Measurements from ENCODE around the gene MARK1. TPM values are rescaled to one million over a fixed set of nuclear protein-coding genes. Genes with fewer than 3 reads are reported as not detected.

Gene MARK1
- total and polyA plus RNA-seq, 2 of the 13 experiments (the other 11 are each of a cell fraction or from before 2014, with no cell fraction given), result not detected

DNA sequence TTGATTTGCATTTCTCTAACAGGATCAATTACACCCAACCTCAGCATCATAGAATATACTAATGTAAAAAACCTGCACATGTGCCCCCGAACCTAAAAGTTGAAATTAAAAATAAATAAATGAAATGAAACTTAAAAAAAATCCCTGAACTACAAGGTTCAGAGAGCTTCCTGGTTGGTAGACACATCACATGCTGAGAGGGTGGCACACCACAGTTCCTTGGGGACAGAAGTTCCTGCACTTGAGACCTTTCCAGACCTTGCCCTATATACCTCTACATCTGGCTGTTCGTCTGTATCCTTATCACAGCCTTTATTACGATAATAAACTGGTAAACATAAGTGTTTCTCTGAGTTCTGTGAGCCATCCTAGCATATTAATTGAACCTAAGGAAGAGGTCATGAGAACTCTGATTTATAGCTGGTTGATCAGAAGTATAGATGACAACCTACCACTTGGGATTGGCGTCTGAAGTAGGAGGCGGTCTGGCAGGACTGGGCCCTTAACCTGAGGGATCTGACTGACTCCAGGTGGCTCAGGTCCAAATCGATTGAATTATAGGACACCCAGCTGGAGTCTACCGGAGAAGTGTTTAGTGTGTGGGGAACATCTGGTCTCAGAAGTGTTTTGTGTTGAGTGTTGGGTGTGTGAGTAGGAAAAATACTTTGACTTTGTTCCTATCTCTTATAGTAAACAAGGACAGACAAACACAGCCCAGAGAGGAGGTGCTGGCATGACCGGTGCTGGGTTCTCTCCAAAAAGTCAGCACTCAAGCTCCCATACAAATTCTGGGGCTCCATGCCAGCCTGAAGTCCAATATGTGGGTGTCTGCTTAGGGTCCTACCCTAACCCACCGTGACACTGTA is 181.2 kb downstream of the MARK1 start (continued):
- TF ChIP-seq, protein P1, sequence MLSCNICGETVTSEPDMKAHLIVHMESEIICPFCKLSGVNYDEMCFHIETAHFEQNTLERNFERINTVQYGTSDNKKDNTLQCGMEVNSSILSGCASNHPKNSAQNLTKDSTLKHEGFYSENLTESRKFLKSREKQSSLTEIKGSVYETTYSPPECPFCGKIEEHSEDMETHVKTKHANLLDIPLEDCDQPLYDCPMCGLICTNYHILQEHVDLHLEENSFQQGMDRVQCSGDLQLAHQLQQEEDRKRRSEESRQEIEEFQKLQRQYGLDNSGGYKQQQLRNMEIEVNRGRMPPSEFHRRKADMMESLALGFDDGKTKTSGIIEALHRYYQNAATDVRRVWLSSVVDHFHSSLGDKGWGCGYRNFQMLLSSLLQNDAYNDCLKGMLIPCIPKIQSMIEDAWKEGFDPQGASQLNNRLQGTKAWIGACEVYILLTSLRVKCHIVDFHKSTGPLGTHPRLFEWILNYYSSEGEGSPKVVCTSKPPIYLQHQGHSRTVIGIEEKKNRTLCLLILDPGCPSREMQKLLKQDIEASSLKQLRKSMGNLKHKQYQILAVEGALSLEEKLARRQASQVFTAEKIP (CRISPR knock-in tag; IDR thresholded peaks at IDR 0.05; ENCODE audit: borderline replicate concordance), result no peak
- TF ChIP-seq, protein P2, sequence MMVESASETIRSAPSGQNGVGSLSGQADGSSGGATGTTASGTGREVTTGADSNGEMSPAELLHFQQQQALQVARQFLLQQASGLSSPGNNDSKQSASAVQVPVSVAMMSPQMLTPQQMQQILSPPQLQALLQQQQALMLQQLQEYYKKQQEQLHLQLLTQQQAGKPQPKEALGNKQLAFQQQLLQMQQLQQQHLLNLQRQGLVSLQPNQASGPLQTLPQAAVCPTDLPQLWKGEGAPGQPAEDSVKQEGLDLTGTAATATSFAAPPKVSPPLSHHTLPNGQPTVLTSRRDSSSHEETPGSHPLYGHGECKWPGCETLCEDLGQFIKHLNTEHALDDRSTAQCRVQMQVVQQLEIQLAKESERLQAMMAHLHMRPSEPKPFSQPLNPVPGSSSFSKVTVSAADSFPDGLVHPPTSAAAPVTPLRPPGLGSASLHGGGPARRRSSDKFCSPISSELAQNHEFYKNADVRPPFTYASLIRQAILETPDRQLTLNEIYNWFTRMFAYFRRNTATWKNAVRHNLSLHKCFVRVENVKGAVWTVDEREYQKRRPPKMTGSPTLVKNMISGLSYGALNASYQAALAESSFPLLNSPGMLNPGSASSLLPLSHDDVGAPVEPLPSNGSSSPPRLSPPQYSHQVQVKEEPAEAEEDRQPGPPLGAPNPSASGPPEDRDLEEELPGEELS (CRISPR knock-in tag; IDR thresholded peaks at IDR 0.05), result no peak
- TF ChIP-seq SIX4 (CRISPR knock-in tag; IDR thresholded peaks at IDR 0.05), result no peak
- no peak for TF ChIP-seq ETV5 (CRISPR knock-in tag; IDR thresholded peaks at IDR 0.05; ENCODE audit: borderline replicate concordance)
- no peak for TF ChIP-seq SP5 (CRISPR knock-in tag; IDR thresholded peaks at IDR 0.05; ENCODE audit: borderline replicate concordance, low read depth)
- TF ChIP-seq, protein P3, sequence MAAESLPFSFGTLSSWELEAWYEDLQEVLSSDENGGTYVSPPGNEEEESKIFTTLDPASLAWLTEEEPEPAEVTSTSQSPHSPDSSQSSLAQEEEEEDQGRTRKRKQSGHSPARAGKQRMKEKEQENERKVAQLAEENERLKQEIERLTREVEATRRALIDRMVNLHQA (CRISPR knock-in tag; IDR thresholded peaks at IDR 0.05), result no peak

DNA sequence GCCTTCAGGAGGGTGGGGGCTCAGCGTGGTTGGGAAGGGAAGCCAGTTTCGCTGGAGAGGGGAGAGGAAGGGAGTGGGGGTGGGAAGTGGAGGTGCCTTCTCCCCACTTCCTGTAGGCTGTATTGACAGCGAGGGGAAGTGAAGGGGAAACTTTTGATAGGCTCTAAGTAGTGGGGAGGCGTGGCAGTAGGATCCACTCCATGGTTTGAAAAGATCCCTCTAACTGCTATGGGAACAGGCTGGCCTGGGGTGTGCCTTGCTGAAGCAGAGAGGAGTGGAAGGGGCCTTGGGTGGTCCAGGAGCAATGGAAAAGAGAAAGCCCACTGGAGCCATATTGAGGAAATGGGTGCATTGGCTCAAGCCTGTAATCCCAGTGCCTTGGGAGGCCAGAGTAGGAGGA is 182.4 kb downstream of the MARK1 start:
- FAIRE-seq, result no peak
- Histone ChIP-seq H3K27me3 (ENCODE audit: control insufficient read depth in 1 of 2, insufficient read depth in 2 of 2, low read length in 2 of 2) (no peaks in the 10 kb centered on the region), H3K4me1 (ENCODE audit: insufficient read depth, low read length) (peaks cover 71% of the 10 kb centered on the region), H3K4me2 (ENCODE audit: low read depth, low read length) (no peak overlapping the region), H2AFZ (ENCODE audit: low read length) (no peak overlapping the region), H3K9ac (ENCODE audit: insufficient read depth, low read depth, low read length) (no peak overlapping the region), H4K20me1 (ENCODE audit: insufficient read depth, low read length) (no peaks in the 10 kb centered on the region), H3K79me2 (ENCODE audit: insufficient read depth, low read length) (no peaks in the 10 kb centered on the region), H3K9me3 (ENCODE audit: low read length) (no peaks in the 10 kb centered on the region), H3K27ac (ENCODE audit: extremely low read length, insufficient read depth, low read length) (no peak overlapping the region), H3K36me3 (replicated peaks in 1 of 2; ENCODE audit: control insufficient read depth in 1 of 2, insufficient read depth in 2 of 2, low read length in 2 of 2) (no peaks in the 10 kb centered on the region), H3K4me3 (replicated peaks in 1 of 3; ENCODE audit: insufficient read depth in 1 of 3, low read depth in 2 of 3, low read length in 3 of 3) (no peak overlapping the region)
- intact Hi-C loops (cut with micrococcal nuclease; ENCODE audit: unreplicated experiment) (no loop called here), in situ Hi-C loops (cut with HindIII; ENCODE audit: extremely low pct_ligation_motif_present, low pct_unique_long_range_greater_than_20kb) (no loop called here)
- DNase-seq (ENCODE audit: low spot score), result no peak
- ChIA-PET POLR2A (interaction anchor here (1.0 to 1.2 kb wide), 3 partner anchors 12 to 38 kb away, joined by 3 read pairs; partner anchors contain the start of gene MTARC2), CTCF (ENCODE audit: low intra/inter-chr PET ratio, low total read pairs) (no interaction called here)
- no peak for ATAC-seq
- WGBS (ENCODE audit: low lambda C conversion rate), result 89% methylated on average over 4 of the region's 4 CpGs
- no TSS peak for BruUV-seq (replicated peaks)
- TF ChIP-seq ZMAT3 (CRISPR knock-in tag; conservative IDR thresholded peaks at IDR 0.05) (no peak), THYN1 (CRISPR knock-in tag; IDR thresholded peaks at IDR 0.05; ENCODE audit: borderline replicate concordance, low read depth) (no peak), ZNF251 (CRISPR knock-in tag; IDR thresholded peaks at IDR 0.05) (no peak), JARID2 (CRISPR knock-in tag; IDR thresholded peaks at IDR 0.05; ENCODE audit: insufficient replicate concordance) (no peak), NR2F6 (IDR thresholded peaks at IDR 0.05) (no peak), NR2F6 (CRISPR knock-in tag; IDR thresholded peaks at IDR 0.05) (no peak)
- TF ChIP-seq, protein P4, sequence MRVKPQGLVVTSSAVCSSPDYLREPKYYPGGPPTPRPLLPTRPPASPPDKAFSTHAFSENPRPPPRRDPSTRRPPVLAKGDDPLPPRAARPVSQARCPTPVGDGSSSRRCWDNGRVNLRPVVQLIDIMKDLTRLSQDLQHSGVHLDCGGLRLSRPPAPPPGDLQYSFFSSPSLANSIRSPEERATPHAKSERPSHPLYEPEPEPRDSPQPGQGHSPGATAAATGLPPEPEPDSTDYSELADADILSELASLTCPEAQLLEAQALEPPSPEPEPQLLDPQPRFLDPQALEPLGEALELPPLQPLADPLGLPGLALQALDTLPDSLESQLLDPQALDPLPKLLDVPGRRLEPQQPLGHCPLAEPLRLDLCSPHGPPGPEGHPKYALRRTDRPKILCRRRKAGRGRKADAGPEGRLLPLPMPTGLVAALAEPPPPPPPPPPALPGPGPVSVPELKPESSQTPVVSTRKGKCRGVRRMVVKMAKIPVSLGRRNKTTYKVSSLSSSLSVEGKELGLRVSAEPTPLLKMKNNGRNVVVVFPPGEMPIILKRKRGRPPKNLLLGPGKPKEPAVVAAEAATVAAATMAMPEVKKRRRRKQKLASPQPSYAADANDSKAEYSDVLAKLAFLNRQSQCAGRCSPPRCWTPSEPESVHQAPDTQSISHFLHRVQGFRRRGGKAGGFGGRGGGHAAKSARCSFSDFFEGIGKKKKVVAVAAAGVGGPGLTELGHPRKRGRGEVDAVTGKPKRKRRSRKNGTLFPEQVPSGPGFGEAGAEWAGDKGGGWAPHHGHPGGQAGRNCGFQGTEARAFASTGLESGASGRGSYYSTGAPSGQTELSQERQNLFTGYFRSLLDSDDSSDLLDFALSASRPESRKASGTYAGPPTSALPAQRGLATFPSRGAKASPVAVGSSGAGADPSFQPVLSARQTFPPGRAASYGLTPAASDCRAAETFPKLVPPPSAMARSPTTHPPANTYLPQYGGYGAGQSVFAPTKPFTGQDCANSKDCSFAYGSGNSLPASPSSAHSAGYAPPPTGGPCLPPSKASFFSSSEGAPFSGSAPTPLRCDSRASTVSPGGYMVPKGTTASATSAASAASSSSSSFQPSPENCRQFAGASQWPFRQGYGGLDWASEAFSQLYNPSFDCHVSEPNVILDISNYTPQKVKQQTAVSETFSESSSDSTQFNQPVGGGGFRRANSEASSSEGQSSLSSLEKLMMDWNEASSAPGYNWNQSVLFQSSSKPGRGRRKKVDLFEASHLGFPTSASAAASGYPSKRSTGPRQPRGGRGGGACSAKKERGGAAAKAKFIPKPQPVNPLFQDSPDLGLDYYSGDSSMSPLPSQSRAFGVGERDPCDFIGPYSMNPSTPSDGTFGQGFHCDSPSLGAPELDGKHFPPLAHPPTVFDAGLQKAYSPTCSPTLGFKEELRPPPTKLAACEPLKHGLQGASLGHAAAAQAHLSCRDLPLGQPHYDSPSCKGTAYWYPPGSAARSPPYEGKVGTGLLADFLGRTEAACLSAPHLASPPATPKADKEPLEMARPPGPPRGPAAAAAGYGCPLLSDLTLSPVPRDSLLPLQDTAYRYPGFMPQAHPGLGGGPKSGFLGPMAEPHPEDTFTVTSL (CRISPR knock-in tag; IDR thresholded peaks at IDR 0.05; ENCODE audit: borderline replicate concordance), result no peak
